Right lobe of liver (tissue), 6 donors: Measurements from ENCODE around the gene H19. TPM values are rescaled to one million over a fixed set of nuclear protein-coding genes. Genes with fewer than 3 reads are reported as not detected.

Experiments used
- ATAC-seq, 4 donors: fragments of 200-7000 bp; cut with Tn5 transposase; one replicate each; pipeline ENCODE4 v1.9.1; 2020; ENCODE audit warnings: mild to moderate bottlenecking in 4 of 4, moderate library complexity in 4 of 4
- DNase-seq, 3 donors: peaks; one replicate each; pipeline ENCODE4 v3.0.0-alpha.2; 2020
- H3K27ac ChIP-seq, 3 donors: fragments of 200-600 bp; one replicate each; pipeline ENCODE4 v1.8.0; 2022
- H3K27me3 ChIP-seq, 2 donors: fragments of 200-600 bp; one replicate each; pipeline ENCODE4 v1.8.0; 2022
- H3K36me3 ChIP-seq, 4 donors: fragments of 200-600 bp; sonication (generic) in 1 of 4; one replicate each; pipeline versions ENCODE4 v1.5.1 to v1.8.0; 2017 to 2022; ENCODE audit warnings: control low read depth in 1 of 4
- H3K4me1 ChIP-seq, 4 donors: fragments of 200-600 bp; sonication (generic) in 1 of 4; one replicate each; pipeline versions ENCODE4 v1.5.1 to v1.8.0; 2017 to 2022; ENCODE audit warnings: control low read depth in 1 of 4
- H3K4me3 ChIP-seq, 3 donors: fragments of 200-600 bp; one replicate each; pipeline ENCODE4 v1.8.0; 2022
- H3K9me3 ChIP-seq, 4 donors: fragments of 200-600 bp; sonication (generic) in 1 of 4; one replicate each; pipeline versions ENCODE4 v1.5.1 to v1.8.0; 2017 to 2022; ENCODE audit warnings: control low read depth in 1 of 4
- POLR2A ChIP-seq: fragments of 450-650 bp; IDR thresholded peaks from one replicate; pipeline ENCODE4 v1.6.1; 2017; ENCODE audit warnings: antibody characterized with exemption, mild to moderate bottlenecking
- WGBS: methylation state at CpG from one replicate; pipeline ENCODE4 v1.1.6; 2018; ENCODE audit warnings: low coverage, low lambda C conversion rate; ENCODE audit not compliant: insufficient coverage; ENCODE audit errors: missing lambda C conversion rate; 5-methylcytosine and 5-hydroxymethylcytosine counted together
- intact Hi-C, 2 donors: fragments of 100-400 bp; cut with DNase I; formaldehyde crosslinking; loops; one replicate each; pipeline versions ENCODE4 v1.11.2 to v1.14.1; 2022
- total RNA-seq, 6 experiments: library from RNA; depleted of rRNA in 2 of 6; stranded (reverse); fragments of >200 nt in 2 of 6; fragmentation: NEBNext Ultra II Directional in 3 of 6; extraction: Animal tissue kit (Norgen Biotek cat#: 25700) in 3 of 6; gene quantifications; one replicate each; pipeline versions ENCODE4 v1.1.0 to v1.2.4, GENCODE V29; 2016 to 2023
- TF ChIP-seq, protein P1 (sequence below), 4 donors: fragments of 200-600 bp in 3 of 4; fragments of 450-650 bp in 1 of 4; IDR thresholded peaks; one replicate each; pipeline versions ENCODE4 v1.5.1 to v1.8.0; 2016 to 2022; ENCODE audit warnings: antibody characterized with exemption in 4 of 4, mild to moderate bottlenecking in 2 of 4
- donor health status: DM: no; HTN: yes; CAD: no.
- donor health status: DM: no; HTN: no; CAD: no.
- donor health status: DM: no; HTN: no; CAD: no.
- donor health status: DM: no; HTN: yes; CAD: no.
- donor health status: DM: no; HTN: yes; CAD: no.

Gene H19
- total RNA-seq, 6 experiments from 2014 or later: 143 to 898 (median 229) TPM

GRCh38 chr11:1959786-1960185, 37.9 kb downstream of the H19 start:
- Histone ChIP-seq H3K27me3 (no peaks in the 10 kb centered on the region), H3K4me1 (no peaks in the 10 kb centered on the region), H3K4me3 (no peak overlapping the region), H3K36me3 (no peaks in the 10 kb centered on the region), H3K27ac (no peak overlapping the region), H3K9me3 (no peaks in the 10 kb centered on the region)
- WGBS: no CpG with 5 or more reads among the region's 17 CpGs
- intact Hi-C loops: no loop called here
- TF ChIP-seq, protein P1, sequence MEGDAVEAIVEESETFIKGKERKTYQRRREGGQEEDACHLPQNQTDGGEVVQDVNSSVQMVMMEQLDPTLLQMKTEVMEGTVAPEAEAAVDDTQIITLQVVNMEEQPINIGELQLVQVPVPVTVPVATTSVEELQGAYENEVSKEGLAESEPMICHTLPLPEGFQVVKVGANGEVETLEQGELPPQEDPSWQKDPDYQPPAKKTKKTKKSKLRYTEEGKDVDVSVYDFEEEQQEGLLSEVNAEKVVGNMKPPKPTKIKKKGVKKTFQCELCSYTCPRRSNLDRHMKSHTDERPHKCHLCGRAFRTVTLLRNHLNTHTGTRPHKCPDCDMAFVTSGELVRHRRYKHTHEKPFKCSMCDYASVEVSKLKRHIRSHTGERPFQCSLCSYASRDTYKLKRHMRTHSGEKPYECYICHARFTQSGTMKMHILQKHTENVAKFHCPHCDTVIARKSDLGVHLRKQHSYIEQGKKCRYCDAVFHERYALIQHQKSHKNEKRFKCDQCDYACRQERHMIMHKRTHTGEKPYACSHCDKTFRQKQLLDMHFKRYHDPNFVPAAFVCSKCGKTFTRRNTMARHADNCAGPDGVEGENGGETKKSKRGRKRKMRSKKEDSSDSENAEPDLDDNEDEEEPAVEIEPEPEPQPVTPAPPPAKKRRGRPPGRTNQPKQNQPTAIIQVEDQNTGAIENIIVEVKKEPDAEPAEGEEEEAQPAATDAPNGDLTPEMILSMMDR (IDR thresholded peaks at IDR 0.05): no peak
- no peak for TF ChIP-seq POLR2A
- peak in 1 of 3 donors; percentile 6 for DNase-seq
- no peak for ATAC-seq

- H3K27ac ChIP-seq: no peak overlapping the region
- no peaks in the 10 kb centered on the region for H3K36me3 ChIP-seq
- no peak overlapping the region for H3K4me3 ChIP-seq
- no CpG with 5 or more reads among the region's 18 CpGs for WGBS
- no peaks in the 10 kb centered on the region for H3K9me3 ChIP-seq
- ATAC-seq (no peak), DNase-seq (no peak)
- TF ChIP-seq, protein P1 (IDR thresholded peaks at IDR 0.05): no peak
- no peak for TF ChIP-seq POLR2A
- no peaks in the 10 kb centered on the region for H3K27me3 ChIP-seq
- H3K4me1 ChIP-seq: no peaks in the 10 kb centered on the region
- intact Hi-C loops: no loop called here
These were observed 39.3 kb downstream of the H19 start for GRCh38 chr11:1958367-1958766.

- Histone ChIP-seq H3K27me3 (no peaks in the 10 kb centered on the region), H3K4me3 (no peak overlapping the region), H3K4me1 (no peaks in the 10 kb centered on the region), H3K36me3 (no peaks in the 10 kb centered on the region), H3K27ac (no peak overlapping the region), H3K9me3 (no peaks in the 10 kb centered on the region)
- DNase-seq (peak; percentile 5 to 39 (median 17)), ATAC-seq (peak; percentile 57 to 82 (median 70))
- no CpG with 5 or more reads among the region's 23 CpGs for WGBS
- intact Hi-C loops: no loop called here
- TF ChIP-seq POLR2A: no peak
- TF ChIP-seq, protein P1 (IDR thresholded peaks at IDR 0.05): peak in 1 of 4 donors; percentile 40
These were observed 44.0 kb downstream of the H19 start for GRCh38 chr11:1953489-1954266.

GRCh38 chr11:1952806-1953482, 44.7 kb downstream of the H19 start:
- ATAC-seq: peak; percentile 80 to 94 (median 90)
- no peaks in the 10 kb centered on the region for H3K27me3 ChIP-seq
- H3K36me3 ChIP-seq: no peaks in the 10 kb centered on the region
- no peaks in the 10 kb centered on the region for H3K9me3 ChIP-seq
- no peak overlapping the region for H3K27ac ChIP-seq
- peak in 2 of 3 donors; percentile 74 to 76 for DNase-seq
- TF ChIP-seq, protein P1 (IDR thresholded peaks at IDR 0.05): no peak
- no peak for TF ChIP-seq POLR2A
- WGBS: no CpG with 5 or more reads among the region's 29 CpGs
- no peak overlapping the region for H3K4me3 ChIP-seq
- intact Hi-C loops: no loop called here
- H3K4me1 ChIP-seq: no peaks in the 10 kb centered on the region
